ENCODE data around the gene ATF3.
A peak's percentile ranks its signal among the peaks of the same experiment; 100 is the strongest.

The ATF3 gene

DNA sequence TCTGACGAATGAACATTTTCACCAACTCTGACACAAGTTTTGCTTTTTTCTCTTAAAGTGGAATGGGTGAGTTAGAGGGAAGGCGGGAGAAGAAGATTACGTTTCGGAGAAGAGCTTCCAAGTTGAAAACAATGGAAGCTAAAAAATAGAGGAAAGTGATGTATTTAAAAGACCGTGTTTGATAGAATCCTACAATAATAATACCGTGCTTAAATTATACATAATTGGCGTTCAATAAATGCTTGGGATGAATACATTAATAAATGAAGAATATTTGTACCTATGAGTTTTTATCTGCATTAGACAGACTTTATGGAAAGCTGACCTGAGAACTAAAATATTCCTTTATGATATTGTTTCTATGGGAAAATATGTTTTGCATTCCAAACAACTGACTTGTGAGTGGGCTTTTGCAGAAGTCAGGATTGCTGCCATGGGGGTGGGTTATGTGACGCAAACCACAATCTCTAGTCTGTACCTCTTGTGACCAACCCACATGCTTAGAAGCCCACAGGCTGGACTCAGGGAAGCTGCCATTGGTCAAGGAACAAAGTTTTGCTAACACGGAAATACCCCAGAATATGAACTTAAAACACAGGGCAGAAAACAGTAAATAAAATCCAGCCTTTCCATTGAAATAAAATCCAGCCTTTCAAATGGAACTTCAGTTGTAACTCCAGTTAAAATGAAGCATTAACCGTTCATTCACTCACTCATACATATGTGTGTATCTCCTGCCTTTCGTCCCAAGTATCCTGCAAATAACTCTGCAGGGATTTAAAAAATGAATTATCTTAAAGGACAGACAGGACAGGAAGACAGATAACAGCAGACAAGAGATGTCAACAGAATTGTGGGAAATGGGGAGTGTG is 21.3 kb upstream of the ATF3 start:
- DNase-seq = no peak

DNA sequence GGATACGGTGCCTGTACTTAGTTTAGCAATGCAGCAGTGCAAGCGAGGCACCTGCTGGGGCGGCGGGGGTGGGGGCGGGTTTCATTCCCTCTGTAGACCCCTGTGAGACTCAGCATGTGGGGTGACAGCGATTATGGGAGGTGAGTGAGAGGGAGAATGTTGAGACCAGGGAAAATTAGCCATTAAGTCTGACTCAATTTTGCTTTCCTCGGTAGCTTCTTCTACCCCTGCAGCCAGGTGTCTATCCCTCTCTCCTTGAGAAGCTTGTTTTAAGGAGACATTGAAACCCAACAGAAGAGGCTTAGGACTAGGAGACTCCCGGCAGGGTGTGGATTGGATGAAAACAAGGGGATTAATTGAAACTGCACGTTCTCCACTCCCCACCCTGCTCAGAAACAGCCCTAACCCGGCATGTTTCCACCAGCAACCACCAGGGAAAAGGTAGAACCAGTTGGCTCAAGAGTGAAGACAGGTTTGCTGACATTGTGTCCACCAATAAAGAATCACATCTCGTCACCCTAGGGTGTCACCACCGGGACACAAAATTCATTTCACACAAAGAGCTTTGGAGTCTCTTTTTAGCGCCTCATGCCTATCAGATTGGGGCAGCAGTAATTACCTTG is 20.6 kb upstream of the ATF3 start:
- DNase-seq = no peak

GRCh38 chr1:212589446-212589845 is 19.1 kb upstream of the ATF3 start:
- no peak for DNase-seq

DNA sequence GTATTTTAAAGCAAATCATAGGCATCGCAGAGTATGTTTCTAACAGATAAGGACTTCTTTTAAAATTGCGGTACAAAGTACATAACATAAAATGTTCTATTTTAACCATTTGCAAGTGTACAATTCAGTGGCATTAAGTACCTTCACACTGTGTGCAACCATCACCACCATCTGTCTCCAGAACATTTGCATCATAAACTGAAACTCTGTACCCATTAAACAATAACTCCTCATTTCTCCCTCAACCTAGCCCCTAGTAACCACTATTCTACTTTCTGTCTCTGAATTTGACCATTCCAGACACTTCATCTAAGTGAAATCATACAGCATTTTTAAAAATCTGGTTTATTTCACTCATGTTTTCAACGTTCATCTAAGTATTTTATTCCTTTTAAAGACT is 16.6 kb upstream of the ATF3 start:
- no peak for DNase-seq

DNA sequence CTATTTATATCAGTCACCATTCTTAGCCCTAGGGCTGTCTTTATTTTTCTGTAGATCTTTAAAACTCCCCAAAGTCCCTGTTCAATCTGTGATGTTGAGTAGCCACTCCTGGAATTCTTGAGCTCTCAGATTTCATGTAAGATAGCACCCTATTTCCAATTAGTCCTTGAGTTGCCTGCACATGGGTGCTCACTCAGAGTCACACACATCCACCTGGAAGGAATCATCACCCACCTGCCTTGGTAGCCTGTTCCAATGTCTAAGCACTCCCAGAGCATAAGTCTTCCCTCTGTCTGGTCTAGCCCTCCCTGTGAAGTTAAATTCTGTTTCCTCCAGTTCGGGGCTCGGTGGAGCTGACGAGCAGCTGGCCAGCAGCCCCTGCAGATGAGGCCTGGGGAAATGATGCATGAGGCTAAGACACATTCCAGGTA is 14.7 kb upstream of the ATF3 start:
- DNase-seq = no peak

DNA sequence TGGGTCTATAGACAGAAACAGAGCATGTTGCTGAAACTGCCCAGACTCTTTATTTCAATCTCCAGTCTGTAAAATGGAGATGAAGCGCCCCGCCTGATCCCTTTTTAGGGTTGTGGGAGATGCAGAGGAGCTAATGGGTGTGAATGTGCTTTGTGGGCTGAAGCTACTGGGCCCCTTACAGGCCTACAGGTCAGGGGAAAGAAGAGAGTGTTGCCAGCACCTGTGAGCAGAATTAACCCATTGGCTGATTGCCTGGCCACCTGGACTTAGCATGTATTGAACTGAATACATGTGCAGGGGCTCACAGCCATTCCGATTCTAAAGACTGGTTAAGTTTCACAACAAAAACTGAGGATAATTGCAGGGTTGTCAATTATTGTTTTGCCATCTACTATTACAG is 13.9 kb upstream of the ATF3 start:
- no peak for DNase-seq

GRCh38 chr1:212595229-212595628 is 13.3 kb upstream of the ATF3 start:
- DNase-seq = peak; percentile 8

- DNase-seq = no peak
These were observed 12.5 kb upstream of the ATF3 start for GRCh38 chr1:212595787-212596714.

DNA sequence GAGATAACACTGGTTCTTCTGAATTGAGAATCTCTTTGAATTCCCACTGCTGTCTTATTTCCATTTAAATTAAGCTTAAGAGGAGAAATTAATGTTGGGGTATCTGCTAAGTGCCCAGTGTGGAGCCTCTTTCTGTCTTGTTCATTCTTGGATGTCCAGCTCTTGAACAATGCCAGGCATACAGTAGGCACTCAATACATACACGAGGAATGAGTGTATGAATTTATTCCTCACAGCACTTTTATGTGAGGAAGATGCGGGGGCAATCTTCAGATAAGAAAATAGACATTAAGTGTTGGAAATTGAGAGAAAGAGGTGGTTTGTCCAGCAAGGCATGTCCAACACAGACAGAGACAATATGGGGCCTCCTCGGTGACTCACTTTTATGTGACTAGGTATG is 11.8 kb upstream of the ATF3 start:
- DNase-seq = no peak

GRCh38 chr1:212597487-212597886 is 11.1 kb upstream of the ATF3 start:
- DNase-seq = no peak

DNA sequence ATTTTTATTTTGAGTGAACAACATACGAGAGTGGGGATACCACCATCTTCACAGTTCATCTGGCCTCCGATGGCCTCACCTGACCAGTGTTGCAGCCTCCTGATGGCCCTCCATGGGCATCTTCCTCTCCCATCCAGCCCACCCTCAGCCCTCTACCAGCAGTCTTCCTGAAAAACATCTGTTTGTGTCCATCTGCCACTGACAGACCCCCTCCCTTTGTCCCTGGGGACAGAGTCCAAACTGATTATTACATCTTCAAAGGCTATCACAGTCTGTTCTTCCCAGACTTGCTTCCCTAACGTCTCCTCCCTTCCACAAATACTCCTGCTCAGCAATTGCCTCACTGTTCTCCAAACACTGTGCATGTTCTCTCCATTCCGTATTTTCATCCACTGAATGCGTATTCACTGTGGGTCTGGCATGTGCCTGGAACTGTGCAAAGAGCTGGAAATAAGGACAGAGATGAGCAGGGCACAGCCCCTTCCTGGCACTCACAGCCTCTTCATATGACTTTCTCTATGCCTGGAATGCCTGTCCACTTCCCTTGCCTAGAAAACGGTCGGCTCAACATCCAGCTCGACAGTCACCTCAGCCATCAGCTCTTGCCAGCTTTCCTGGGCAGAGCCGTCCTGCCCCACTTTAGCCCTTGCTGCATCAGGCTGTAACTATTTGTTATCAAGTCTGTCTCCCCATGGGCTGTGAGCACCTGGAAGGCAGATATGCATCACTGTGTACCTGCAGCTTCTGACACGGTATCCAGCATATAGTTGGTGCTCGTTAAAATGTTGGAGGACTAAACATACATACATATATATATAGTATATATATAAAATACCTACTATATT is 8.3 kb upstream of the ATF3 start:
- DNase-seq = no peak

DNA sequence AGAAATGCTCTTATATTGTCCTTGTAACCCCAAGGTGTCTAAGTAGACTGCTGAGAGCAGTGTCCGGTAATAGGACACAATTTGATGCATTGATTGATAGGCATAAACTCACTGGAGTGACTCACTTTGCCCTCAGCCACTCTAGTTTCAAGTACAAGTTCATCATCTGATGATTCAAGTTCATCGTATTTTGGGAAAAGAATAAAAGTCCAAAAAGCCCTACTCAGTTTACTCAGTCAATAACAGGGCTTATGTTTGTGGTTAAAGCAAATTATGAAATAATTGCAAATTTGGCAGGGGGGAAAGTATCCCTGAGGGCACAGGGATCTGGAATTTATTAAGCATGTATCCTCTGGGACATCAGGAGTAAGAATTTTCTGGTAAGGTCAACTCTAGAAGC is 7.6 kb upstream of the ATF3 start:
- no peak for DNase-seq

GRCh38 chr1:212601524-212601923 is 7.0 kb upstream of the ATF3 start:
- no peak for DNase-seq

GRCh38 chr1:212605441-212606394 is 2.8 kb upstream of the ATF3 start:
- DNase-seq = no peak

DNA sequence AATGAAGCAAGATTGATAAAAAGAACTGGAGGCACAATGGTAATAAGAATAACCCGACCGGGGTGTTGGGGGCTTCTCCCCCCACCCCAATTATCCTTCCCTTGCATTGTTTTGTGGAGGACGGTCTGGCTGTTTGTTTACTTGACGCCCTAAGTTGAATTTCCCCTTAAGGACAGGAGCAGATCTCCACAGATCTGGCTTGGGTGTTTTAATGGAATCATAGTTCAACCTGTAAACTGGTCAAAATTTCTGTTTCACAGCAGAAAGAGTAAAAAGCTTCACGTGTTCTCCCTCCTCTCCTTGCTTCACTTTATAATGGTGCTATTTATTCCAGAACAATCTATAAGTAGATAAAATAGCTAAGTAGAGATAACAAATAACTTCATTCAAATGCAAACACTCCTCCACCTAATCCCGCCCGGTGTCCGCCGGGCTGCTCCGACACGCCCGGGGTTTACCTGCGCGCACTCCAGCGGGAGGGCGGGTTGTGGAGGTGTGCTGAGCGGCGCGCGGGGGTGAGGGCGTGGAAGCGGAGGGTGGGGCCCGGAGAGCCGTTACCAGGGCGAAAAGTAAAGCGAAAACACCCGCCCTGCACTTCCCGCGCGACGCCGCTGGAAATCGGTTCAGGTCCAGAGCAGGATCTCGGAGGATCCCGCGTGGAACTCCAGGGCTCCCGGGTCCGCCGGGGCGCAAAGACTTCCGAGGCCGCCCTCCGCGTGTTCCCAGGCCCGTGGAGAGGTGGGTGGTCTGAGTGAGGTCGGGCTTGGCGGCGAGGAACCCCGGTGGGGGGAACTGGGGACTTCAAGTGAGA is 2.0 kb upstream of the ATF3 start:
- no peak for DNase-seq

- no peak for DNase-seq
These were observed 1.2 kb upstream of the ATF3 start for GRCh38 chr1:212607206-212607912.

DNA sequence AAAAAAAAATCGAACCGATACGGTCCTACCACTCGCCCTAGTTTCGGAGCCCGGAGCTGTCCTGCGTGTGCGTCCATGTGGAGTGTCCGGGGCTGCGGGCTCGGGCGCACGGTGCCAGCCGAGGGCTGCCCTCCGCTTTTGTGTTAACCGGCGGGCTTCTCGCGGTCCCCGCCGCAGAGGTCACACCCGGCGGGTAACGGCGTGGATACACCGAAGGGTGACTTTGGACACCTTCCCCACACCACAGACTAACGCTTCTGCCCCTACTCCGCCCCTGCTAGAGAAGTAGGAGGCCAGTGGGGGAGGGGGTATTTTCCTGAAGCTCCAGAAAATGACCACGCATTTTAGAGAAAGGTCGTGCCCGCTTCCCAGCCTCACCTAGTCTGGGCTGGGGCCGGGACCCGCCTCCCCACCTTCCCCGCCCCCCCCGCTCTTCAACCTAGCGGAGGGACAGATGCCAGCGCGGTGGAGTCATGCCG is 609 bp upstream of the ATF3 start:
- no peak for DNase-seq

DNA sequence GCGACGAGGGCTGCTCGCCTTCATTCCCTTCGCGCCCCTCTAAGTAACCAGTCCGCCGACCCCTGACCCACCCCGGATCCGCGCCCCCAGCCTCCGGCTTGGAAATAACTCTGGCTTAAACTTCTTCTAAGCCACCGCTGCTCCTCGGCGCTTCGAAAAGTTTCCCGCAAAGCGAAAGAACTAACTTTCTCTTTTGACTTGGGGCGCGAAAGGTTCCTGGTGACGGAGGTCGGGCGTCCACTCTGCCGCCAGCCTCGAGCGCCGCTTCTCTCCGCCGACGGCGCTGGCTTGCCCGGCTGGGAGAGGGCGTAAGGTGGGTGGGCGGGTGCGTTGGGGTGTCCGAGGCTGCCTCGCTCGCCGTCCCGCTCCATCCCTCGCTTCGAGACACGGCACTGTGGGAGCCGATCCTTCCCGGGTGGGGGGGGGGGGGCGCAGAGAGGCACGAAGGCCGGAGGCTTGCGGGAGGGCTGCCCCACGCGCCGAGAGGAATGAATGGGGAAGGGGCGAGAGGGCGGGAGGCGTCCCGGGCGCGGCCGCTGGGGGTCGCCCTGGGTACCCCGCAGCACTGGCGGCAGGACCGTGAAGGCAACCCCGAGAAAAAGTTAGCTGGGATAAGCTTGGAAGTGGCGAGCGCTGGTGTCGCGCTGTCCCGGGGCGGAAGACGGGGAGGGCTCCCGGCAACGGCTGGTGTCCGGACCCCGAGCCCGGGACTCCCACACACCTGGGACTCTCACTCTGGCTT is 569 bp downstream of the ATF3 start:
- DNase-seq = no peak

All from NCI-H2227 treated with DMSO at 0.1 percent for 48 hours (cell line).